IPS DF 6.9 (cell line): Measurements from ENCODE around the gene SNTB2.
"Not testable (repeated sequence)": the region's sequence is repeated elsewhere in the genome, so short reads cannot be mapped to it uniquely, and the experiment has no call there.

ENCODE experiments used
- DNase-seq: peaks from one replicate; pipeline ENCODE4 v3.0.0-alpha.2; 2013; ENCODE audit warnings: low read depth, low spot score
- H3K27ac ChIP-seq: one replicate; pipeline ENCODE4 v1.5.1; 2013; ENCODE audit warnings: low read length, control low read depth
- H3K27me3 ChIP-seq: 2 replicates; pipeline ENCODE4 v1.6.1; 2013; ENCODE audit warnings: mild to moderate bottlenecking, low read length; ENCODE audit not compliant: control insufficient read depth, insufficient read depth
- H3K36me3 ChIP-seq: 2 replicates; pipeline ENCODE4 v1.6.1; 2013; ENCODE audit warnings: low read length; ENCODE audit not compliant: control insufficient read depth, insufficient read depth
- H3K4me1 ChIP-seq: 2 replicates; pipeline ENCODE4 v1.6.1; 2013; ENCODE audit warnings: low read length; ENCODE audit not compliant: control insufficient read depth, insufficient read depth
- H3K4me3 ChIP-seq: 2 replicates; pipeline ENCODE4 v1.5.1; 2013; ENCODE audit warnings: mild to moderate bottlenecking, low read length
- H3K9me3 ChIP-seq: 2 replicates; pipeline ENCODE4 v1.6.1; 2013; ENCODE audit warnings: low read length, inconsistent platforms; ENCODE audit not compliant: control insufficient read depth, insufficient read depth
- WGBS: extraction: QIAGEN DNeasy Blood & Tissue Kit; methylation state at CpG from one replicate; pipeline ENCODE4 v1.1.7; 2013; ENCODE audit warnings: mixed read lengths, missing lambda C conversion rate; ENCODE audit not compliant: insufficient read length, insufficient coverage; 5-methylcytosine and 5-hydroxymethylcytosine counted together

SNTB2 gene

DNA sequence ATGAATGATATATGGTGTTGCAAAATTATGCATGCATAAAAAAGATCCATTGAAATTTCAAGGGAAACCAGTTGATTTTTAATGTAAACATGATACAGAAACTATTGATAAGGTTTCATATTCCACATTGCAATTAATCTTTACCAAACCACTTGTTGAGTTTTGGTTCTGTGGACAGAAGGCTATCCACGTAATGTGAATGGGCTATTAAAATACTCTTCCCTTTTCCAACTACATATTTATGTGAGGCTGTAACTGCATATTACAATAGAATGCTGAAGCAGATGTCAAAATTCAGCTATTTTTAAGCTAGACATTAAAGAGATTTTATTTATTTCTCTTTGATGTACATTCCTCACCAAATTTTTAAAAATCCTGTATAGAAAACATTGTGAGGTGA, 90.4 kb downstream of the SNTB2 start:
- DNase-seq: no peak
- Histone ChIP-seq H3K36me3 (no peaks in the 10 kb centered on the region), H3K27ac (no peak overlapping the region), H3K4me3 (no peak overlapping the region), H3K27me3 (no peaks in the 10 kb centered on the region), H3K4me1 (no peaks in the 10 kb centered on the region), H3K9me3 (no peaks in the 10 kb centered on the region)
- WGBS: no CpG with 5 or more reads among the region's 1 CpG

DNA sequence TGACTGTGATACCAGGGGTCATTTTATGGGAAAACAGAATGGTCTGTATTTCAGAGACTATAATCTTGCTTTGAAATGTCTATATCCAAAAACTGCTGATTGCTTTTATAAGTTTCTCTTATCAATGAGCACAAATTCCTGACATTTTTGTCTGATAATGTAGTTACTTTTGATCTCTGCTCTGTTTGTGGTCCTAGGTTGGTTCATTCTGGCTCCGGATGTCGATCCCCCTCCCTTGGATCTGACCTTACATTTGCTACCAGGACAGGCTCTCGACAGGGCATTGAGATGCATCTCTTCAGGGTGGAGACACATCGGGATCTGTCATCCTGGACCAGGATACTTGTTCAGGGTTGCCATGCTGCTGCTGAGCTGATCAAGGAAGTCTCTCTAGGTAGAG, 96.9 kb downstream of the SNTB2 start:
- no peak overlapping the region for H3K27ac ChIP-seq
- no peak for DNase-seq
- H3K36me3 ChIP-seq: no peaks in the 10 kb centered on the region
- H3K9me3 ChIP-seq: no peaks in the 10 kb centered on the region
- H3K4me1 ChIP-seq: no peaks in the 10 kb centered on the region
- H3K27me3 ChIP-seq: no peaks in the 10 kb centered on the region
- H3K4me3 ChIP-seq: no peak overlapping the region
- WGBS: no CpG with 5 or more reads among the region's 4 CpGs

DNA sequence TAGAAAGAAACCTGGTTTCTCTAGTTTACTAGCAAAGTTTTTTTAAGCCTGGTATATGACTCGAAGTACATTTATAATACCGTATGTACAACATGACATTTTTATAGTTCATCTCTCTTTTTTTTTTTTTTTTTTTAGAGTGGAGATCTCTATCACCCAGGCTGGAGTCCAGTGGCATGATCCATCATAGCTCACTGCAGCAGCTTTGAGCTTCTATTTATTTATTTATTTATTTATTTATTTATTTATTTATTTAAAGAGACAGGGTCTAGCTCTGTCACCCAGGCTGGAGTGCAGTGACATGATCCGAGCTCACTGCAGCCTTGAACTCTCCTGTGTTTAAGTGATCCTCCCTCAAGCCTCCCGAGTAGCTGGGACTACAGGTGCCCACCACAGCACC, 98.3 kb downstream of the SNTB2 start:
- H3K36me3 ChIP-seq: no peaks in the 10 kb centered on the region
- no peak overlapping the region for H3K27ac ChIP-seq
- H3K27me3 ChIP-seq: no peaks in the 10 kb centered on the region
- no peaks in the 10 kb centered on the region for H3K4me1 ChIP-seq
- H3K4me3 ChIP-seq: no peak overlapping the region
- H3K9me3 ChIP-seq: no peaks in the 10 kb centered on the region
- no CpG with 5 or more reads among the region's 4 CpGs for WGBS
- DNase-seq: no peak

DNA sequence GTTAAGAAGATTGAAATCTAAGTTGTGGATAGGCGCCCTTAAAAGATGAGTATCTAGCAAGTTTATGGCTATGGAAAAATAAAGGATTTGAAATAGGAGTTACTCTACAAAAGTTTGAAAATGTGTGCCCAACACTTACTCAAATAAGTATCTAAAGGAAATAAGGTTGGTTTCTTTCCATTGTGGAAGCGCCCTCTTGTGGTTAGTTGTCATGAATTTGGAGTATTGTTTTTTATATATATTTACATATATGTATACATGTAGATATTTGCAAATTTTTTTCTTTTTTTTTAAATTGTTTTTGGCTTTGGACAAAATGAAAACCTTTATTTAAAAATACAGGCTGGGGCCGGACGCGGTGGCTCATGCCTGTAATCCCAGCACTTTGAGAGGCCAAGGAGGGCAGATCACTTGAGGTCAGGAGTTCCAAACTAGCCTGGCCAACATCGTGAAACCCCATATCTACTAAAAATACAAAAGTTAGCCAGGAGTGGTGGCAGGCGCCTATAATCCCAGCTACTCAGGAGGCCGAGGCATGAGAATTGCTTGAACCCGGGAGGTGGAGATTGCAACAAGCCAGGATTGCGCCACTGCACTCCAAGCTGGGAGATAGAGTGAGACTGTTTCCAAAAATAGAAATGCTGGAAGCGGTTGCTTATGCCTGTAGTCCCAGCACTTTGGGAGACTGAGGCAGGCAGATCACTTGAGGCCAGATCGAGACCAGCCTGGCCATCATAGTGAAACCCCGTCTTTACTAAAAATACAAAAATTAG, 100.2 kb downstream of the SNTB2 start:
- H3K27ac ChIP-seq: no peak overlapping the region
- no peaks in the 10 kb centered on the region for H3K27me3 ChIP-seq
- no peaks in the 10 kb centered on the region for H3K4me1 ChIP-seq
- no peak overlapping the region for H3K4me3 ChIP-seq
- no peaks in the 10 kb centered on the region for H3K36me3 ChIP-seq
- DNase-seq: no peak
- H3K9me3 ChIP-seq: no peaks in the 10 kb centered on the region
- no CpG with 5 or more reads among the region's 13 CpGs for WGBS

DNA sequence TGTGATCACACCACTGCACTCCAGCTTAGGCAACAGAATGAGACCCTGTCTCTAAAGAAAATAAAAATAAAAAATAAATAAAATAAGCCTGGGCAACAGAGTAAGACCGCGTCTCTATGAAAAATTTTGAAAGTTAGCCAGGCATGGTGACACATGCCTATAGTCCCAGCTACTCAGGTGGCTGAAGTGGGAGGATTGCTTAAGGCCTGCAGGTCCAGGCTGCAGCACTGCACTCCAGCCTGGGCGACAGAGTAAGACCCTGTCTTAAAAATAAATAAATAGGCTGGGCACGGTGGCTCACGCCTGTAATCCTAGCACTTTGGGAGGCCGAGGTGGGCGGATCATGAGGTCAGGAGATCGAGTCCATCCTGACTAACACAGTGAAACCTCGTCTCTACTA, 104.7 kb downstream of the SNTB2 start:
- not testable (repeated sequence) for H3K27me3 ChIP-seq, H3K4me3 ChIP-seq
- no CpG with 5 or more reads among the region's 9 CpGs for WGBS

DNA sequence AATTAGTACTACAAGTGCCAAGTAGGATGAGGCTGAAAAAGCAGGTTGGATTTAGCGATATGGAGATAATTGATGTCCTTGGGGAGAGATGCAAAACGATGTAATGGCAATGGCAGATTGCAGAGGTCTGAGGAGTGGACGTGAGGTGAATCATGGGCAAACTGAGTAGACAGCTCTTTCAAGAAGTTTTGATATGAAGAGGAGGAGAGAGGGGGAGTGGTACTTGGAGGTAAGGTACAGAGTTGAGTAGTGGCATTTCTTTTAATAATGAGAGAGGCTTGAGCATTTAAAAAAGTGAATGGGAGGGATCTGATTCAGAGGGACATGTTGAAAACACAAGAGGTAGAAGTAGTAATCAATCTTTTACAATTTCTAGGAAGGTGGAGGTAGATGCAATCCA, 106.4 kb downstream of the SNTB2 start:
- H3K27me3 ChIP-seq: no peaks in the 10 kb centered on the region
- H3K36me3 ChIP-seq: no peaks in the 10 kb centered on the region
- no peak overlapping the region for H3K27ac ChIP-seq
- H3K9me3 ChIP-seq: no peaks in the 10 kb centered on the region
- no CpG with 5 or more reads among the region's 3 CpGs for WGBS
- no peak for DNase-seq
- H3K4me1 ChIP-seq: no peaks in the 10 kb centered on the region
- no peak overlapping the region for H3K4me3 ChIP-seq

More for the DNA sequence above, 104.7 kb downstream of the SNTB2 start:
- H3K9me3 ChIP-seq, H3K27ac ChIP-seq, H3K36me3 ChIP-seq, H3K4me1 ChIP-seq, DNase-seq: not testable (repeated sequence)

DNA sequence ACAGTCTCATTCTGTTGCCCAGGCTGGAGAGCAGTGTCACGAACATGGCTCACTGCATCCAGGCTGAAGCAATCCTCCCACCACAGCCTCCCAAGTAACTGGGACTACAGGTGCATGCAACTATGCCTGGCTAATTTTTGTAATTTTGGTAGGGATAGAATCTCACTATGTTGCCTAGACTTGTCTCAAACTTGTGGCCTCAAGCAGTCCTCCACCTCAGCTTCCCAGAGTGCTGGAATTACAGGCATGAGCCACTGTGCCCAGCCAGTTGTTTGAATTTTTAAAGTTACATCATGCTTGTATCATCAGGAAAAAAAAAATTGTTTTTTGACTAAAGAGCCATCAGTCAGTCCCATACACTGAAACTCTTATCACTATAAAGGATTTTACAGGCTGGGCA, 107.1 kb downstream of the SNTB2 start:
- no peak overlapping the region for H3K4me3 ChIP-seq
- no peaks in the 10 kb centered on the region for H3K36me3 ChIP-seq
- WGBS: no CpG with 5 or more reads among the region's 1 CpG

DNA sequence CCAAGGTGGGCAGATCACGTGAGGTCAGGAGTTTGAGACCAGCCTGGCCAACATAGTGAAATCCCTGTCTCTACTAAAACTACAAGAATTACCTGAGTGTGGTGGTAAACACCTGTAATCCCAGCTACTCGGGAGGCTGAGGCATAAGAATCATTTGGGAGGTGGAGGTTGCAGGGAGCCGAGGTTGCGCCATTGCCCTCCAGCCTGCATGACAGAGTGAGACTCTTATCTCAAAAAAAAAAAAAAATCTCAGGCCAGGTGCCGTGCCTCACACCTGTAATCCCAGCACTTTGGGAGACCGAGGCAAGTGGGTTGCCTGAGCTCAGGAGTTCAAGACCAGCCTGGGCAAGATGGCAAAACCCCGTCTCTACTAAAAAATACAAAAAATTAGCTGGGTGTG, 109.8 kb downstream of the SNTB2 start:
- not testable (repeated sequence) for H3K4me3 ChIP-seq, H3K36me3 ChIP-seq, H3K9me3 ChIP-seq, H3K27me3 ChIP-seq, H3K27ac ChIP-seq, H3K4me1 ChIP-seq, DNase-seq
- no CpG with 5 or more reads among the region's 7 CpGs for WGBS

More for the DNA sequence above, 107.1 kb downstream of the SNTB2 start:
- Histone ChIP-seq H3K9me3 (no peaks in the 10 kb centered on the region), H3K27ac (no peak overlapping the region), H3K4me1 (no peaks in the 10 kb centered on the region), H3K27me3 (no peaks in the 10 kb centered on the region)
- no peak for DNase-seq

DNA sequence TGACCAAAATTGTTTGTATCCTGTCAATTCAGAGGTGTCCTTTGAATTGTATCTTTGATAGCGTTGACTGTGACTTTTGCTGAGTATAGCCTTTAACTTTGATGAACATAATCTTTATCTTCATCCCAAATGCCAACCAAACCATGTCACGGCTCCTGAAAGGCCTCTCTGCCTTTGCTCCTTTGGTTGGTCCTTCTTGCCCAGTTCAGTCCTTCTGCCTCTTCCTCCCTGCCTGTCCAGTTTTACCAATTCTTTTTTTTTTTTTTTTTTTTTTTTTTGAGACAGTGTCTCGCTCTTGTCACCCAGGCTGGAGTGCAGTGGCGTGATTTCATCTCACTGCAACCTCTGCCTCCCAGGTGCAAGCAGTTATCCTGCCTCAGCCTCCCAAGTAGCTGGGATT, 111.3 kb downstream of the SNTB2 start:
- H3K4me3 ChIP-seq: no peak overlapping the region
- H3K27me3 ChIP-seq: no peaks in the 10 kb centered on the region
- no peak for DNase-seq
- H3K36me3 ChIP-seq: no peaks in the 10 kb centered on the region
- no peaks in the 10 kb centered on the region for H3K4me1 ChIP-seq
- no peaks in the 10 kb centered on the region for H3K9me3 ChIP-seq
- WGBS: no CpG with 5 or more reads among the region's 4 CpGs
- no peak overlapping the region for H3K27ac ChIP-seq

DNA sequence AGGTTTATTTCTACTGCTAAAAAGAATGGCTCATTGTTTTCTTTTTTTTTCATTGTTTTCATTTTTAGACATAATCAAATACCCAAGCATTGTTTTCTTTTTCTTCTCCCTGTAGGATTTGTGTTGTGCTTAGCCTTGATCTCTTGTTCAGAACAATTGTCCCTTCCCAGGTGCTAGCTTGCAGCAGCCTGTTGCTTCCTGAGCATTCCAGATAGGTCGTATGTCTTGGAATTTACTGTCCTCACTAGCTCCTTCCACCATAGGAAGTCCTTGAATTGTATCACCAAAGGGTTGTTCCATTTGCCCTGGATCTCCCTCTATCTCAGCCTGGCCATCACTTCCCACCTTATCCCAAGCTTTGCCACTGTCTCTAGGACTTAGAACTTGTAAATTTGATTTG, 114.2 kb downstream of the SNTB2 start:
- no CpG with 5 or more reads among the region's 1 CpG for WGBS
- H3K27me3 ChIP-seq: no peaks in the 10 kb centered on the region
- no peaks in the 10 kb centered on the region for H3K9me3 ChIP-seq
- no peaks in the 10 kb centered on the region for H3K36me3 ChIP-seq
- H3K4me3 ChIP-seq: no peak overlapping the region
- no peak for DNase-seq
- no peaks in the 10 kb centered on the region for H3K4me1 ChIP-seq
- H3K27ac ChIP-seq: no peak overlapping the region

DNA sequence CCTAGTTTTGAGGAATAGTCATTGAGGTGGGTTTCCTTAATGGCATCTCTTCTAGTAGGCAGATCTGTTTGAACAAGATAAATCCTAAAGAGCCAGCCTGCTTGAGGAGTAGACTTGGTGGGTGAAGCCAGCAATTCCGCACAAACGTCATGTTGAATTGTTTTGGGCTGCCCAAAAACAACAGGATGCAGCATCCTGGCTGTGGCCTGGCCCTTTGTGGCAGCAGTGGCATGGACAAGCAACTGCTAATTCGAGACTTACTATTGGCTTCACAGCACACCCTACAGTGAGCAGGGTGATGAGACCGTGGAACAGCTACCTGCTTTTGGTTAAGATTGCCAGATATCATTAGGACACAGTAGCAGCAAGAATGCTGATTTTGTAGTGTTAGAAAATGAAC, 114.9 kb downstream of the SNTB2 start:
- H3K4me3 ChIP-seq: no peak overlapping the region
- no peaks in the 10 kb centered on the region for H3K9me3 ChIP-seq
- no peak for DNase-seq
- no peak overlapping the region for H3K27ac ChIP-seq
- H3K27me3 ChIP-seq: no peaks in the 10 kb centered on the region
- H3K36me3 ChIP-seq: no peaks in the 10 kb centered on the region
- WGBS: no CpG with 5 or more reads among the region's 4 CpGs
- H3K4me1 ChIP-seq: no peaks in the 10 kb centered on the region
